Kidney epithelial cell (primary cell): ENCODE data around the gene PKLR. TPM values are rescaled to one million over a fixed set of nuclear protein-coding genes. Genes with fewer than 3 reads are reported as not detected.

Experiments used
- DNase-seq: peaks from one replicate; pipeline ENCODE4 v3.0.0-alpha.2; 2010; ENCODE audit warnings: low read depth
- H3K27me3 ChIP-seq: 2 replicates; pipeline ENCODE4 v1.6.0; 2011; ENCODE audit warnings: low read length; ENCODE audit not compliant: control insufficient read depth, insufficient read depth
- H3K36me3 ChIP-seq: 2 replicates; pipeline ENCODE4 v1.5.1; 2011; ENCODE audit warnings: low read length; ENCODE audit not compliant: control insufficient read depth, insufficient read depth
- H3K4me3 ChIP-seq: 2 replicates; pipeline ENCODE4 v1.5.1; 2011; ENCODE audit warnings: low read depth, mild to moderate bottlenecking, control low read depth, low read length
- total RNA-seq: library from RNA; depleted of rRNA; stranded (reverse); fragments of >200 nt; gene quantifications from 2 replicates; pipeline ENCODE4 v1.2.3, GENCODE V29; 2015
- TF ChIP-seq, protein P1 (sequence below): IDR thresholded peaks from 2 replicates; pipeline ENCODE4 v1.5.1; 2011; ENCODE audit warnings: mild to moderate bottlenecking, moderate library complexity, low read length, control low read depth, inconsistent platforms; ENCODE audit not compliant: insufficient read depth, poor library complexity, severe bottlenecking

The PKLR gene
- total RNA-seq, 1 donor from 2014 or later = not detected

DNA sequence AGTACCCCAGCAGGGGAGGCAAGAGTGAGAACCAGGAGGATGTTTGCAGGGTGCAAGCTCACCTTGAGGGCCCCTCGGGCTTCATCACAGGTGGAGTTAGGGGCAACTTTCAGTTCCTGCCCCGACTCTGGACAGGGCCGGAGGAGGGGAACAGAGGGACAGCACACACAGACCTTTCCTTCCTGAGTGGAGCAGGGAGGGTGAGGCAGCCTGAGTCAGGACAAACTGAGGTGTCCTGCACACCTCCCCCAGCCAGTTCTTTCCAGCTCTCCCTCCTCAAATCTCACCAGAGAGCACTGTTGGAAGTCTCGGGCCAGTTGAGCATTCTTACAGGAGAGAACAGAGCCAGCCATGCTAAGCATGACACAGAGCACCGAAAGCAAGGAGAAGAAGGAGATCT is 47.4 kb downstream of the PKLR start:
- DNase-seq = no peak
- TF ChIP-seq, protein P1, sequence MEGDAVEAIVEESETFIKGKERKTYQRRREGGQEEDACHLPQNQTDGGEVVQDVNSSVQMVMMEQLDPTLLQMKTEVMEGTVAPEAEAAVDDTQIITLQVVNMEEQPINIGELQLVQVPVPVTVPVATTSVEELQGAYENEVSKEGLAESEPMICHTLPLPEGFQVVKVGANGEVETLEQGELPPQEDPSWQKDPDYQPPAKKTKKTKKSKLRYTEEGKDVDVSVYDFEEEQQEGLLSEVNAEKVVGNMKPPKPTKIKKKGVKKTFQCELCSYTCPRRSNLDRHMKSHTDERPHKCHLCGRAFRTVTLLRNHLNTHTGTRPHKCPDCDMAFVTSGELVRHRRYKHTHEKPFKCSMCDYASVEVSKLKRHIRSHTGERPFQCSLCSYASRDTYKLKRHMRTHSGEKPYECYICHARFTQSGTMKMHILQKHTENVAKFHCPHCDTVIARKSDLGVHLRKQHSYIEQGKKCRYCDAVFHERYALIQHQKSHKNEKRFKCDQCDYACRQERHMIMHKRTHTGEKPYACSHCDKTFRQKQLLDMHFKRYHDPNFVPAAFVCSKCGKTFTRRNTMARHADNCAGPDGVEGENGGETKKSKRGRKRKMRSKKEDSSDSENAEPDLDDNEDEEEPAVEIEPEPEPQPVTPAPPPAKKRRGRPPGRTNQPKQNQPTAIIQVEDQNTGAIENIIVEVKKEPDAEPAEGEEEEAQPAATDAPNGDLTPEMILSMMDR = no peak

DNA sequence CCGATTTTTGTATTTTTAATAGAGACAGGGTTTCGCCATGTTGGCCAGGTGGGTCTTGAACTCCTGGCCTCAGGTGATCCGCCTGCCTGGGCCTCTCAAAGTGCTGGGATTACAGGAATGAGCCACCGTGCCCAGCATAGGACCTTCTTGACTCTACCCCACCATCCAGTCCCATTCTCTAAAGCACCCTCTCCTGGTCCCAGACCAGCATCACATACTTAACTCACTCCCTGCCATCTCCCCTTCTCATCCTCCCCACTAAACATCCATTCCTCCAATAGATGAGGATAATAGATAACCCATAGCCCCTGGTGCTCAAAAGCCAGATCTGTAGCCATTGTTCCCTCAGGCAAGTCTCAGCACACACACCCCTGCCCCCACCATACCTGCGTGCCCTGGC is 48.0 kb downstream of the PKLR start:
- no peak for DNase-seq
- TF ChIP-seq, protein P1 = no peak
- H3K36me3 ChIP-seq = no peaks in the 10 kb centered on the region
- no peaks in the 10 kb centered on the region for H3K27me3 ChIP-seq
- no peak overlapping the region for H3K4me3 ChIP-seq

More for the DNA sequence above, 47.4 kb downstream of the PKLR start:
- H3K36me3 ChIP-seq = no peaks in the 10 kb centered on the region
- H3K27me3 ChIP-seq = no peaks in the 10 kb centered on the region
- H3K4me3 ChIP-seq = peak overlapping the region; percentile 80

DNA sequence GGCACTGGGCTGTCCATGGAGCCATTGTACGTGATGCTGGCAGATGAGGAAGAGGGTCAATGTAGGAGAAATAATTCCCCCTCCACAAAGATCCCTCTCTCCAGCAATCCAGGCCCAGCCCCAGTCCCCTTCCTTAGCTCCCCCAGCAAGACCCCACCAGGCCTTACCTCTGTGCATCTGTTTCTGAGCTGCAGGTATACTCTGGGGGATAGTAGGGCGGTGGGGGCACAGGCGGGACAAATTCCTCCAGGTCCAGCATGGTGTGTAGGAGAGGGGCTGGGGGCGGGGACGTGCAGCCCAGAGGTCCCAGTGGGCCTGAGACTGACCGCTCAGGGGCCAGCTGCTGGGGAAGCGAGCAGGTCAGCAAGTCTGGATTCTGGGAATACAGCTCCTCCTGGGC is 49.7 kb downstream of the PKLR start:
- no peak overlapping the region for H3K4me3 ChIP-seq
- no peaks in the 10 kb centered on the region for H3K36me3 ChIP-seq
- TF ChIP-seq, protein P1 = no peak
- DNase-seq = no peak
- H3K27me3 ChIP-seq = no peaks in the 10 kb centered on the region

DNA sequence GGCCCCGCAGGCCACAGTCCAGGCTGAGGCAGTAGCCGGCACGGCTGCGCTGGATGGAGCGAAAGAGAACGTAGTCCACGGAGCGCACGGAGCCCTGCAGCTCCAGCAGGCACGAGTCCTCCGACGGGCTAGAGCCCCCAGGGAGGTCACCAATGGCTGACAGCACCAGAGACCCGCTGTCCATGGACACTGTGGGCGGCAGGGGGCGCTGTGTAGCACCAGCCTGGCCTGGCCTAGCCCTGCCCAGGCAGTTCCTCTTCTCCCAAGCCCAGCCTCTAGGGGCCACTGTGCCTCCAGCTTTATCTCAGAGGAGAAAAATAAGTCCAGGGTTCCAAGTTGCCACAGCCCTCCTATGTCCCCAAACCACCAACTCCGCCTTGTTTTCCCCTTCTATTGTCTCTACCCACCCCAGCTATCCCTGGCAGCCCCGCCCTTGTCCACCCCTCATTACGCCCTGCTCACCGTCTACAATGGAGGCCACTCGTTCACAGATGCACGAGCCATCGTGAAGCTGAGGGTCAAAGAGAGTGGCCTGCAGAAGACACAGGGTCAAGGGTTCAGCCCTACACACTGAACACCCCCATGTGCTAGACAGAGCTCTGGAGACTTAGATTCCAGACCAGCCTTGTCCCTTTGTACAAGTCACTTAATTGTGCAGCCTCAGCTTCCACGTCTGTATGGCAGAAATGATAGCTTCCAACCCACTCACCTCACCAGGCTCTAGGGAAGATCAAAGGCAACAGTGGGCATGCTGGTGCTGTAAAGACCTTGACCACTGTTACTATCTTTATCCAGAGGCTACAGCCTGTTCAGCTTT is 50.4 kb downstream of the PKLR start:
- Histone ChIP-seq H3K4me3 (no peak overlapping the region), H3K27me3 (no peaks in the 10 kb centered on the region), H3K36me3 (no peaks in the 10 kb centered on the region)
- DNase-seq = peak; percentile 55
- TF ChIP-seq, protein P1 = peak; percentile 100

DNA sequence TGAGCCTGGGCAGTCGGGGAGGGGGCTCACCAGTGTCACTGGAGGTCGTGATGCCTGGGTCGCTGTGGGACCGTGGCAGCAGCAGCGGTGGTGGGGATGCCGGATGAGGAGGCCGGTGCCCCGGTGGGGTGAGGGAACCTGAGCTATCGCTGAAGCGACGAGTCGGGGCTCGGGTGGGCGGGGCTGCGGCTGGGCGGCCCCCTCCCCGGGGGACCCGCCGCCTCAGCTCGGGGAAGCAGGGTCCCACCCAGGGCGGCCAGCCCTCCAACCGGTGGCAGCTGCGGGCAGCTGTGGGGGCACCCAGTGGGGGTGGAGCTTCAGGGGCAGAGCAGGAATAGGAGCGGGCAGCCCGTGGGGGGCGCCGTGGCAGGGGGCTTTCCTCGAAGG is 51.0 kb downstream of the PKLR start:
- DNase-seq = no peak
- H3K4me3 ChIP-seq = no peak overlapping the region
- H3K36me3 ChIP-seq = no peaks in the 10 kb centered on the region

More for the DNA sequence above, 51.0 kb downstream of the PKLR start:
- TF ChIP-seq, protein P1 = no peak
- no peaks in the 10 kb centered on the region for H3K27me3 ChIP-seq
